Body of pancreas (tissue), 4 donors: ENCODE measurements around the gene SLC29A4.

Experiments used
- CTCF ChIP-seq, 7 experiments: fragments of 450-650 bp in 4 of 7; fragments of 200-600 bp in 3 of 7; sonication (generic) in 3 of 7; IDR thresholded peaks; one replicate each; pipeline ENCODE4 v1.5.1; 2016 to 2019; ENCODE audit warnings: antibody characterized with exemption in 7 of 7
- POLR2A ChIP-seq, 3 donors: fragments of 450-650 bp; IDR thresholded peaks; one replicate each; pipeline ENCODE4 v1.6.1; 2016; ENCODE audit warnings: antibody characterized with exemption in 3 of 3, mild to moderate bottlenecking in 2 of 3

DNA sequence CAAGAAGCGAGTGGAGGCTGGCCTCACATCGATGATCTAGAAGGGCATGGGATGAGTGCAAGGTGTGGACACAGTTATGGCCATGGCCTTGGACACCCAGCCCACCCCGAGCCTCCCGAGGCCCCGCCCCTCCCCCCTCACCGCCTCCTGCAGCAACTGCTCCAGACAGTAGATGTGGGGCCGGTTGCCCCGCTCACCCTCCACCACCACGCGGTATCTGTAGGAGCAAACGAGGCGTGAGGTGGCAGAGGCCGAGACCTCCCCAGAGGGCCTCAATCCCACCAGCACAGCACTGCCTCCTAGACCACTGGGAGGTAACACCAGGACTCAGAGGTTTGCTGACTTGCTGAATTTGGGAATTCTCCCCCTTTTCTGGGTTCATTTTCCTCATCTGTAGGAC, 37.6 kb downstream of the SLC29A4 start:
- TF ChIP-seq CTCF (IDR thresholded peaks at IDR 0.05) (no peak), POLR2A (IDR thresholded peaks at IDR 0.05) (no peak)
